Measurements from ENCODE around the gene TBCCD1.

DNA sequence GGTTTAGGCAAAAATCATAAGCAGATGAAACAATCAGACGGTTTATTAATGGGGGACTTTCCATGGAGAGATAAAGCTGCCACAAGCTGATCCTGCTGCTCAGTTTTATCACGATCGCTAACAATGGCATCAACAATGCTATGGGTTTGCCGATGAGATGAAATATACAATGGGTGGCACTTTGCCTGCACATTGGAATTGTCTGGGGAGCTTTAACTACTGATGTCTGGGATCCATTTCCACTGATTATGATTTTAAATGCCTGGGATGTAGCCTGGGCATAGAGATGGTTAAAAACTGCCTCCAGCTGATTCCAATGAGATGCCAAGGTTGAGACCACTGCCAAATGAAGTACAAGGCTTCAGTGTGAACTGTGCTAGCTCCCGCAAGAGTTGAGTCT is 53.8 kb downstream of the TBCCD1 start:
- TF ChIP-seq EZH2 (IDR thresholded peaks at IDR 0.05; ENCODE audit: borderline replicate concordance, insufficient read depth, low read length, poor library complexity, severe bottlenecking), result no peak
- TF ChIP-seq TAF1 (IDR thresholded peaks at IDR 0.05; ENCODE audit: low read depth), result no peak
- TF ChIP-seq, protein P1, sequence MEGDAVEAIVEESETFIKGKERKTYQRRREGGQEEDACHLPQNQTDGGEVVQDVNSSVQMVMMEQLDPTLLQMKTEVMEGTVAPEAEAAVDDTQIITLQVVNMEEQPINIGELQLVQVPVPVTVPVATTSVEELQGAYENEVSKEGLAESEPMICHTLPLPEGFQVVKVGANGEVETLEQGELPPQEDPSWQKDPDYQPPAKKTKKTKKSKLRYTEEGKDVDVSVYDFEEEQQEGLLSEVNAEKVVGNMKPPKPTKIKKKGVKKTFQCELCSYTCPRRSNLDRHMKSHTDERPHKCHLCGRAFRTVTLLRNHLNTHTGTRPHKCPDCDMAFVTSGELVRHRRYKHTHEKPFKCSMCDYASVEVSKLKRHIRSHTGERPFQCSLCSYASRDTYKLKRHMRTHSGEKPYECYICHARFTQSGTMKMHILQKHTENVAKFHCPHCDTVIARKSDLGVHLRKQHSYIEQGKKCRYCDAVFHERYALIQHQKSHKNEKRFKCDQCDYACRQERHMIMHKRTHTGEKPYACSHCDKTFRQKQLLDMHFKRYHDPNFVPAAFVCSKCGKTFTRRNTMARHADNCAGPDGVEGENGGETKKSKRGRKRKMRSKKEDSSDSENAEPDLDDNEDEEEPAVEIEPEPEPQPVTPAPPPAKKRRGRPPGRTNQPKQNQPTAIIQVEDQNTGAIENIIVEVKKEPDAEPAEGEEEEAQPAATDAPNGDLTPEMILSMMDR (IDR thresholded peaks at IDR 0.05; ENCODE audit: poor library complexity, severe bottlenecking), result no peak
- TF ChIP-seq, protein P2, sequence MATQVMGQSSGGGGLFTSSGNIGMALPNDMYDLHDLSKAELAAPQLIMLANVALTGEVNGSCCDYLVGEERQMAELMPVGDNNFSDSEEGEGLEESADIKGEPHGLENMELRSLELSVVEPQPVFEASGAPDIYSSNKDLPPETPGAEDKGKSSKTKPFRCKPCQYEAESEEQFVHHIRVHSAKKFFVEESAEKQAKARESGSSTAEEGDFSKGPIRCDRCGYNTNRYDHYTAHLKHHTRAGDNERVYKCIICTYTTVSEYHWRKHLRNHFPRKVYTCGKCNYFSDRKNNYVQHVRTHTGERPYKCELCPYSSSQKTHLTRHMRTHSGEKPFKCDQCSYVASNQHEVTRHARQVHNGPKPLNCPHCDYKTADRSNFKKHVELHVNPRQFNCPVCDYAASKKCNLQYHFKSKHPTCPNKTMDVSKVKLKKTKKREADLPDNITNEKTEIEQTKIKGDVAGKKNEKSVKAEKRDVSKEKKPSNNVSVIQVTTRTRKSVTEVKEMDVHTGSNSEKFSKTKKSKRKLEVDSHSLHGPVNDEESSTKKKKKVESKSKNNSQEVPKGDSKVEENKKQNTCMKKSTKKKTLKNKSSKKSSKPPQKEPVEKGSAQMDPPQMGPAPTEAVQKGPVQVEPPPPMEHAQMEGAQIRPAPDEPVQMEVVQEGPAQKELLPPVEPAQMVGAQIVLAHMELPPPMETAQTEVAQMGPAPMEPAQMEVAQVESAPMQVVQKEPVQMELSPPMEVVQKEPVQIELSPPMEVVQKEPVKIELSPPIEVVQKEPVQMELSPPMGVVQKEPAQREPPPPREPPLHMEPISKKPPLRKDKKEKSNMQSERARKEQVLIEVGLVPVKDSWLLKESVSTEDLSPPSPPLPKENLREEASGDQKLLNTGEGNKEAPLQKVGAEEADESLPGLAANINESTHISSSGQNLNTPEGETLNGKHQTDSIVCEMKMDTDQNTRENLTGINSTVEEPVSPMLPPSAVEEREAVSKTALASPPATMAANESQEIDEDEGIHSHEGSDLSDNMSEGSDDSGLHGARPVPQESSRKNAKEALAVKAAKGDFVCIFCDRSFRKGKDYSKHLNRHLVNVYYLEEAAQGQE (IDR thresholded peaks at IDR 0.05; ENCODE audit: borderline replicate concordance), result no peak
- no peak for TF ChIP-seq SMC3 (conservative IDR thresholded peaks at IDR 0.05; ENCODE audit: poor library complexity)
- no peak for TF ChIP-seq RAD21 (conservative IDR thresholded peaks at IDR 0.05)
- no peak for TF ChIP-seq EP300 (conservative IDR thresholded peaks at IDR 0.05; ENCODE audit: poor library complexity, severe bottlenecking)
- no peak for TF ChIP-seq POLR2AphosphoS5 (IDR thresholded peaks at IDR 0.05)

Measured in neural cell (in vitro differentiated cells).